Measurements from ENCODE around the gene MYO9B. TPM values are rescaled to one million over a fixed set of nuclear protein-coding genes. Genes with fewer than 3 reads are reported as not detected.

The MYO9B gene
- total and polyA plus RNA-seq, 8 donors, result 56.5 to 149 (median 66.0) TPM

GRCh38 chr19:17164639-17165038 lies 89.1 kb downstream of the MYO9B start:
- Histone ChIP-seq H3K9me3 (peaks cover 0 to 2% of the 10 kb centered on the region in 2 donors), H3K27me3 (no peaks in the 10 kb centered on the region), H3K4me3 (no peak overlapping the region), H3K36me3 (peaks cover 0 to 99% of the 10 kb centered on the region in 2 donors), H3K27ac (no peak overlapping the region), H3K4me1 (no peaks in the 10 kb centered on the region)
- no peak for DNase-seq
- intact Hi-C loops (cut with DNase I), result no loop called here
- TF ChIP-seq CTCF (IDR thresholded peaks at IDR 0.05), result no peak
- ATAC-seq, result no peak

GRCh38 chr19:17165715-17166114 lies 90.1 kb downstream of the MYO9B start:
- ATAC-seq, result no peak
- no peak for TF ChIP-seq CTCF (IDR thresholded peaks at IDR 0.05)
- Histone ChIP-seq H3K4me3 (no peak overlapping the region), H3K27ac (no peak overlapping the region), H3K9me3 (peaks cover 0 to 2% of the 10 kb centered on the region in 2 donors), H3K4me1 (no peaks in the 10 kb centered on the region), H3K27me3 (no peaks in the 10 kb centered on the region), H3K36me3 (peaks cover 0 to 100% of the 10 kb centered on the region in 2 donors)
- intact Hi-C loops (cut with DNase I), result no loop called here
- DNase-seq, result no peak

GRCh38 chr19:17170538-17171297 lies 95.1 kb downstream of the MYO9B start:
- ATAC-seq (no peak), DNase-seq (no peak)
- Histone ChIP-seq H3K27me3 (no peaks in the 10 kb centered on the region), H3K36me3 (peaks cover 0 to 100% of the 10 kb centered on the region in 2 donors), H3K27ac (no peak overlapping the region), H3K9me3 (no peaks in the 10 kb centered on the region), H3K4me1 (peaks cover 0 to 6% of the 10 kb centered on the region in 2 donors), H3K4me3 (no peak overlapping the region)
- no peak for TF ChIP-seq CTCF (IDR thresholded peaks at IDR 0.05)
- intact Hi-C loops (cut with DNase I), result no loop called here

- H3K36me3 ChIP-seq, result peaks cover 0 to 100% of the 10 kb centered on the region in 2 donors
Measured at GRCh38 chr19:17171874-17172273, 96.3 kb downstream of the MYO9B start.

More at GRCh38 chr19:17171874-17172273, 96.3 kb downstream of the MYO9B start:
- no peak for TF ChIP-seq CTCF (IDR thresholded peaks at IDR 0.05)
- no peak for ATAC-seq
- Histone ChIP-seq H3K27ac (no peak overlapping the region), H3K4me1 (peaks cover 0 to 6% of the 10 kb centered on the region in 2 donors), H3K27me3 (no peaks in the 10 kb centered on the region), H3K4me3 (no peak overlapping the region), H3K9me3 (no peaks in the 10 kb centered on the region)
- intact Hi-C loops (cut with DNase I), result no loop called here
- no peak for DNase-seq
